Measurements from ENCODE around the gene CRYBA4.

DNA sequence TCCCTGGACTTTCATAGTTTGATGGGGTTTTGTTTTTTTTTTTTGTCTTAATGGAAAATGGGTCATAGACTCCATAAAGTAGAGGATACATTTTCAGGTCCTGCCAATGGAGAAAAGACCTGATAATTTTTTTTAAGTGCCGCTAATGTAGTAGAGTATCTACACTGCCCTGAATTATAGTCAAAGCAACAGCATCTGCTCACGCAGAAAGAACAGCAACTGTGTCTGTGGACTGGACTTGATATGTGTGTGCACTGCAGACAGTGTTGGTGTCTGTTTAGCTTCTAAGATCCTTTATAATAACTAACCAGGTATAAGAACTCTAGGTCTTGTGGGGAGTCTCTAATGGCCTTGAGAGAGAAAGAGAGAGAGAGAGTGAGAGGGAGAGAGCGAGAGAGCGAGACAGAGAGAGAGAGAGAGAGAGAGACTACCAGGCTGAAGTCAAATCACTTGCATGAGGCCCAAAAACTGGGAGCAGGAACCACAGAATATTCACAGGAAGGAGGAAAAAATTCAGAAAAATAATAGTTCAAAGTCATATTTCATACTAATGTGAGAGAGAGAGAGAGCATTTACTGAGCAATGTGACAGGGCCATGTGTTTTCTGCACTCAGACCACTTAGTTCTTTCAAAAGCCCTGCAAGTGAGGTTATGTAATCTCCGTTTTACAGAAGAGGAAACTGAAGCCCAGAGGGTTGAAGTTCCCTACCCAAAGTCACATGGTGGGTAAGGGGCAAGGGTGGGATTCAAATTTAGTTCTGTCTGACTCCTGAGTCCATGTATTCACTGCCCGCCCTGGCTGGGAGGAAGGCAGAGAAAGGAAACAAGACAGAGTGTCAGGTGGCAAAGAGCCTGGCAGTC is 27.0 kb downstream of the CRYBA4 start:
- TF ChIP-seq, protein P1, sequence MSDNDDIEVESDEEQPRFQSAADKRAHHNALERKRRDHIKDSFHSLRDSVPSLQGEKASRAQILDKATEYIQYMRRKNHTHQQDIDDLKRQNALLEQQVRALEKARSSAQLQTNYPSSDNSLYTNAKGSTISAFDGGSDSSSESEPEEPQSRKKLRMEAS (IDR thresholded peaks at IDR 0.05), result no peak
- TF ChIP-seq, protein P2, sequence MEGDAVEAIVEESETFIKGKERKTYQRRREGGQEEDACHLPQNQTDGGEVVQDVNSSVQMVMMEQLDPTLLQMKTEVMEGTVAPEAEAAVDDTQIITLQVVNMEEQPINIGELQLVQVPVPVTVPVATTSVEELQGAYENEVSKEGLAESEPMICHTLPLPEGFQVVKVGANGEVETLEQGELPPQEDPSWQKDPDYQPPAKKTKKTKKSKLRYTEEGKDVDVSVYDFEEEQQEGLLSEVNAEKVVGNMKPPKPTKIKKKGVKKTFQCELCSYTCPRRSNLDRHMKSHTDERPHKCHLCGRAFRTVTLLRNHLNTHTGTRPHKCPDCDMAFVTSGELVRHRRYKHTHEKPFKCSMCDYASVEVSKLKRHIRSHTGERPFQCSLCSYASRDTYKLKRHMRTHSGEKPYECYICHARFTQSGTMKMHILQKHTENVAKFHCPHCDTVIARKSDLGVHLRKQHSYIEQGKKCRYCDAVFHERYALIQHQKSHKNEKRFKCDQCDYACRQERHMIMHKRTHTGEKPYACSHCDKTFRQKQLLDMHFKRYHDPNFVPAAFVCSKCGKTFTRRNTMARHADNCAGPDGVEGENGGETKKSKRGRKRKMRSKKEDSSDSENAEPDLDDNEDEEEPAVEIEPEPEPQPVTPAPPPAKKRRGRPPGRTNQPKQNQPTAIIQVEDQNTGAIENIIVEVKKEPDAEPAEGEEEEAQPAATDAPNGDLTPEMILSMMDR (IDR thresholded peaks at IDR 0.05; ENCODE audit: low read depth, low read length, missing input control), result no peak
- TF ChIP-seq, protein P3, sequence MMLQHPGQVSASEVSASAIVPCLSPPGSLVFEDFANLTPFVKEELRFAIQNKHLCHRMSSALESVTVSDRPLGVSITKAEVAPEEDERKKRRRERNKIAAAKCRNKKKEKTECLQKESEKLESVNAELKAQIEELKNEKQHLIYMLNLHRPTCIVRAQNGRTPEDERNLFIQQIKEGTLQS (IDR thresholded peaks at IDR 0.05), result no peak

Measured in liver (tissue), 3 donors.